HFF-Myc (cell line): ENCODE results near the gene MAP3K19.

Experiments used
- DNase-seq: peaks from one replicate; pipeline ENCODE4 v3.0.0-alpha.2; 2011; ENCODE audit warnings: low read depth; ENCODE audit errors: extremely low read depth
- H3K4me3 ChIP-seq: replicated peaks from 2 replicates; pipeline ENCODE4 v1.5.1; 2011; ENCODE audit warnings: low read depth, mild to moderate bottlenecking, control low read depth, low read length
- CTCF ChIP-seq: IDR thresholded peaks from 2 replicates; pipeline ENCODE4 v1.5.1; 2012; ENCODE audit warnings: mild to moderate bottlenecking, low read depth, low read length, control low read depth; ENCODE audit errors: missing control alignments

Gene MAP3K19

GRCh38 chr2:135047300-135047699, at the start of gene MAP3K19:
MAP3K19 (minus strand) TSS chr2:135047447; CDS start chr2:135024647, 22,800 bp downstream.
- no peak for DNase-seq
- no peak for TF ChIP-seq CTCF

GRCh38 chr2:135096665-135097446, 49.6 kb upstream of the MAP3K19 start:
- no peak for DNase-seq
- no peak for TF ChIP-seq CTCF
- H3K4me3 ChIP-seq: no peak overlapping the region

More at GRCh38 chr2:135047300-135047699, at the start of gene MAP3K19:
- H3K4me3 ChIP-seq: no peak within 1 kb of the TSS

GRCh38 chr2:135095591-135095990, 48.3 kb upstream of the MAP3K19 start:
- no peak overlapping the region for H3K4me3 ChIP-seq
- no peak for TF ChIP-seq CTCF
- no peak for DNase-seq

GRCh38 chr2:135094508-135094907, 47.3 kb upstream of the MAP3K19 start:
- DNase-seq: no peak
- no peak for TF ChIP-seq CTCF
- no peak overlapping the region for H3K4me3 ChIP-seq

GRCh38 chr2:135093670-135094330, 46.6 kb upstream of the MAP3K19 start:
- no peak overlapping the region for H3K4me3 ChIP-seq
- no peak for TF ChIP-seq CTCF
- no peak for DNase-seq

GRCh38 chr2:135093193-135093592, 45.9 kb upstream of the MAP3K19 start:
- no peak for DNase-seq
- no peak overlapping the region for H3K4me3 ChIP-seq
- TF ChIP-seq CTCF: no peak
